ENCODE data around the gene GPR137.
A peak's percentile ranks its signal among the peaks of the same experiment; 100 is the strongest.

Gene GPR137

GRCh38 chr11:64297699-64298358 is 12.2 kb downstream of the GPR137 start:
- Histone ChIP-seq H3K36me3 (ENCODE audit: control insufficient read depth in 2 of 2, insufficient read depth in 2 of 2, low read length in 2 of 2) (no peaks in the 10 kb centered on the region), H3K27me3 (ENCODE audit: control insufficient read depth in 1 of 2, insufficient read depth in 2 of 2, low read length in 2 of 2) (peaks cover 64 to 75% of the 10 kb centered on the region in 2 donors), H3K4me1 (ENCODE audit: control insufficient read depth, insufficient read depth, low read length) (peaks cover 25% of the 10 kb centered on the region), H3K9me3 (ENCODE audit: control insufficient read depth in 2 of 2, low read length in 2 of 2) (no peaks in the 10 kb centered on the region), H3K9ac (ENCODE audit: low read length in 2 of 2) (no peak overlapping the region), H3K4me3 (ENCODE audit: low read length in 2 of 2) (no peak overlapping the region), H3K27ac (ENCODE audit: low read length) (no peak overlapping the region)

- H3K9me3 ChIP-seq (ENCODE audit: control insufficient read depth in 2 of 2, low read length in 2 of 2) = no peaks in the 10 kb centered on the region
- H3K27me3 ChIP-seq (ENCODE audit: control insufficient read depth in 1 of 2, insufficient read depth in 2 of 2, low read length in 2 of 2) = peaks cover 55 to 66% of the 10 kb centered on the region in 2 donors
- peak overlapping the region; percentile 12 to 60 for H3K4me3 ChIP-seq (ENCODE audit: low read length in 2 of 2)
- H3K27ac ChIP-seq (ENCODE audit: low read length) = no peak overlapping the region
- peaks cover 32% of the 10 kb centered on the region for H3K4me1 ChIP-seq (ENCODE audit: control insufficient read depth, insufficient read depth, low read length)
- H3K9ac ChIP-seq (ENCODE audit: low read length in 2 of 2) = no peak overlapping the region
- no peaks in the 10 kb centered on the region for H3K36me3 ChIP-seq (ENCODE audit: control insufficient read depth in 2 of 2, insufficient read depth in 2 of 2, low read length in 2 of 2)
Measured at GRCh38 chr11:64298966-64299846, 13.6 kb downstream of the GPR137 start.

GRCh38 chr11:64299847-64300648 is 14.4 kb downstream of the GPR137 start, which contains the start of gene CATSPERZ:
Gene CATSPERZ, plus strand, starts transcription at chr11:64300358. Its CDS starts 53 bp downstream, at chr11:64300411.
- Histone ChIP-seq H3K36me3 (ENCODE audit: control insufficient read depth in 2 of 2, insufficient read depth in 2 of 2, low read length in 2 of 2) (no peaks in the 10 kb centered on the region), H3K9ac (ENCODE audit: low read length in 2 of 2) (no peak within 1 kb of the TSS), H3K27me3 (ENCODE audit: control insufficient read depth in 1 of 2, insufficient read depth in 2 of 2, low read length in 2 of 2) (peaks cover 52 to 63% of the 10 kb centered on the region in 2 donors), H3K27ac (ENCODE audit: low read length) (no peak within 1 kb of the TSS), H3K4me3 (ENCODE audit: low read length in 2 of 2) (peak within 1 kb of the TSS; percentile 53 to 61), H3K9me3 (ENCODE audit: control insufficient read depth in 2 of 2, low read length in 2 of 2) (no peaks in the 10 kb centered on the region), H3K4me1 (ENCODE audit: control insufficient read depth, insufficient read depth, low read length) (peaks cover 37% of the 10 kb centered on the region)

GRCh38 chr11:64303109-64304031 is 17.7 kb downstream of the GPR137 start:
- peaks cover 21 to 32% of the 10 kb centered on the region in 2 donors for H3K27me3 ChIP-seq (ENCODE audit: control insufficient read depth in 1 of 2, insufficient read depth in 2 of 2, low read length in 2 of 2)

GRCh38 chr11:64304032-64304315 is 18.3 kb downstream of the GPR137 start:
- Histone ChIP-seq H3K9me3 (ENCODE audit: control insufficient read depth in 2 of 2, low read length in 2 of 2) (no peaks in the 10 kb centered on the region), H3K4me3 (ENCODE audit: low read length in 2 of 2) (peak overlapping the region; percentile 76 to 86), H3K27ac (ENCODE audit: low read length) (peak overlapping the region; percentile 98), H3K9ac (ENCODE audit: low read length in 2 of 2) (peak overlapping the region; percentile 89 to 94), H3K36me3 (ENCODE audit: control insufficient read depth in 2 of 2, insufficient read depth in 2 of 2, low read length in 2 of 2) (no peaks in the 10 kb centered on the region), H3K4me1 (ENCODE audit: control insufficient read depth, insufficient read depth, low read length) (peaks cover 54% of the 10 kb centered on the region), H3K27me3 (ENCODE audit: control insufficient read depth in 1 of 2, insufficient read depth in 2 of 2, low read length in 2 of 2) (peaks cover 20 to 26% of the 10 kb centered on the region in 2 donors)

More at GRCh38 chr11:64303109-64304031, 17.7 kb downstream of the GPR137 start:
- no peaks in the 10 kb centered on the region for H3K9me3 ChIP-seq (ENCODE audit: control insufficient read depth in 2 of 2, low read length in 2 of 2)
- no peaks in the 10 kb centered on the region for H3K36me3 ChIP-seq (ENCODE audit: control insufficient read depth in 2 of 2, insufficient read depth in 2 of 2, low read length in 2 of 2)
- H3K4me1 ChIP-seq (ENCODE audit: control insufficient read depth, insufficient read depth, low read length) = peaks cover 56% of the 10 kb centered on the region
- H3K27ac ChIP-seq (ENCODE audit: low read length) = peak overlapping the region; percentile 98
- peak overlapping the region; percentile 89 to 94 for H3K9ac ChIP-seq (ENCODE audit: low read length in 2 of 2)
- H3K4me3 ChIP-seq (ENCODE audit: low read length in 2 of 2) = peak overlapping the region; percentile 76 to 86

GRCh38 chr11:64304316-64305072 is 18.8 kb downstream of the GPR137 start:
- Histone ChIP-seq H3K9ac (ENCODE audit: low read length in 2 of 2) (peak overlapping the region; percentile 89 to 94), H3K27ac (ENCODE audit: low read length) (peak overlapping the region; percentile 98), H3K27me3 (ENCODE audit: control insufficient read depth in 1 of 2, insufficient read depth in 2 of 2, low read length in 2 of 2) (peaks cover 20 to 21% of the 10 kb centered on the region in 2 donors), H3K36me3 (ENCODE audit: control insufficient read depth in 2 of 2, insufficient read depth in 2 of 2, low read length in 2 of 2) (no peaks in the 10 kb centered on the region), H3K4me3 (ENCODE audit: low read length in 2 of 2) (peak overlapping the region; percentile 76 to 86), H3K9me3 (ENCODE audit: control insufficient read depth in 2 of 2, low read length in 2 of 2) (no peaks in the 10 kb centered on the region), H3K4me1 (ENCODE audit: control insufficient read depth, insufficient read depth, low read length) (peaks cover 49% of the 10 kb centered on the region)

- Histone ChIP-seq H3K27me3 (ENCODE audit: control insufficient read depth in 1 of 2, insufficient read depth in 2 of 2, low read length in 2 of 2) (peaks cover 13 to 14% of the 10 kb centered on the region in 2 donors), H3K4me1 (ENCODE audit: control insufficient read depth, insufficient read depth, low read length) (peaks cover 42% of the 10 kb centered on the region), H3K9me3 (ENCODE audit: control insufficient read depth in 2 of 2, low read length in 2 of 2) (no peaks in the 10 kb centered on the region)
Measured at GRCh38 chr11:64305075-64305690, 19.5 kb downstream of the GPR137 start, which contains the start of gene ESRRA. Gene ESRRA, plus strand, starts transcription at chr11:64305524. Its CDS starts 1,656 bp downstream, at chr11:64307180.

GRCh38 chr11:64305691-64306562 is 20.3 kb downstream of the GPR137 start:
- Histone ChIP-seq H3K36me3 (ENCODE audit: control insufficient read depth in 2 of 2, insufficient read depth in 2 of 2, low read length in 2 of 2) (no peaks in the 10 kb centered on the region), H3K27ac (ENCODE audit: low read length) (peak overlapping the region; percentile 64), H3K9me3 (ENCODE audit: control insufficient read depth in 2 of 2, low read length in 2 of 2) (no peaks in the 10 kb centered on the region), H3K27me3 (ENCODE audit: control insufficient read depth in 1 of 2, insufficient read depth in 2 of 2, low read length in 2 of 2) (peaks cover 6% of the 10 kb centered on the region in 2 donors), H3K4me1 (ENCODE audit: control insufficient read depth, insufficient read depth, low read length) (peaks cover 35% of the 10 kb centered on the region), H3K4me3 (ENCODE audit: low read length in 2 of 2) (peak overlapping the region; percentile 70 to 79), H3K9ac (ENCODE audit: low read length in 2 of 2) (peak overlapping the region; percentile 55 to 77)

More at GRCh38 chr11:64305075-64305690, 19.5 kb downstream of the GPR137 start, which contains the start of gene ESRRA:
- H3K27ac ChIP-seq (ENCODE audit: low read length) = peak within 1 kb of the TSS; percentile 98
- no peaks in the 10 kb centered on the region for H3K36me3 ChIP-seq (ENCODE audit: control insufficient read depth in 2 of 2, insufficient read depth in 2 of 2, low read length in 2 of 2)
- H3K9ac ChIP-seq (ENCODE audit: low read length in 2 of 2) = peak within 1 kb of the TSS; percentile 89 to 94
- peak within 1 kb of the TSS; percentile 76 to 86 for H3K4me3 ChIP-seq (ENCODE audit: low read length in 2 of 2)

All from stomach smooth muscle (tissue), 2 donors.